NOMO-1 treated with dmso at 0.1 percent for 144 hours (cell line): ENCODE measurements around the gene MOCOS.
"Not testable (repeated sequence)": the region's sequence is repeated elsewhere in the genome, so short reads cannot be mapped to it uniquely, and the experiment has no call there.

Experiments
- DNase-seq: peaks from one replicate; lab custom pipeline; 2025; ENCODE audit not compliant: unreplicated experiment; lab: John Stamatoyannopoulos, UW

Gene MOCOS

GRCh38 chr18:36197511-36198166, 10.3 kb downstream of the MOCOS start:
- no peak for DNase-seq

- DNase-seq = no peak
Observed at GRCh38 chr18:36199691-36200295, 12.5 kb downstream of the MOCOS start.

- DNase-seq = no peak
Observed at GRCh38 chr18:36200354-36200771, 13.1 kb downstream of the MOCOS start.

GRCh38 chr18:36201765-36202164, 14.5 kb downstream of the MOCOS start:
- no peak for DNase-seq

- no peak for DNase-seq
Observed at GRCh38 chr18:36203360-36203895, 16.1 kb downstream of the MOCOS start.

GRCh38 chr18:36205166-36205565, 17.9 kb downstream of the MOCOS start:
- DNase-seq = no peak

- no peak for DNase-seq
Observed at GRCh38 chr18:36207303-36207702, 20.0 kb downstream of the MOCOS start.

- DNase-seq = not testable (repeated sequence)
Observed at GRCh38 chr18:36207969-36208368, 20.7 kb downstream of the MOCOS start.

- no peak for DNase-seq
Observed at GRCh38 chr18:36211612-36212065, 24.3 kb downstream of the MOCOS start.

- no peak for DNase-seq
Observed at GRCh38 chr18:36212301-36213171, 25.2 kb downstream of the MOCOS start.

- DNase-seq = no peak
Observed at GRCh38 chr18:36214811-36215210, 27.5 kb downstream of the MOCOS start.

- DNase-seq = no peak
Observed at GRCh38 chr18:36215577-36215976, 28.3 kb downstream of the MOCOS start.

- no peak for DNase-seq
Observed at GRCh38 chr18:36217348-36217747, 30.1 kb downstream of the MOCOS start.

- no peak for DNase-seq
Observed at GRCh38 chr18:36229188-36229587, 41.9 kb downstream of the MOCOS start.

GRCh38 chr18:36240510-36240909, 53.2 kb downstream of the MOCOS start:
- DNase-seq = not testable (repeated sequence)

GRCh38 chr18:36241831-36242230, 54.5 kb downstream of the MOCOS start:
- no peak for DNase-seq

- DNase-seq = no peak
Observed at GRCh38 chr18:36247036-36247435, 59.7 kb downstream of the MOCOS start.

- no peak for DNase-seq
Observed at GRCh38 chr18:36249392-36249791, 62.1 kb downstream of the MOCOS start.

GRCh38 chr18:36250827-36251226, 63.5 kb downstream of the MOCOS start:
- no peak for DNase-seq

GRCh38 chr18:36255072-36255698, 67.9 kb downstream of the MOCOS start:
- DNase-seq = no peak

GRCh38 chr18:36256094-36256493, 68.8 kb downstream of the MOCOS start:
- no peak for DNase-seq
